GM13977 (cell line): ENCODE measurements around the gene EIF4G3.

ENCODE experiments used
- DNase-seq: peaks from one replicate; pipeline ENCODE4 v3.0.0; 2012; ENCODE audit warnings: low spot score
- CTCF ChIP-seq: IDR thresholded peaks from 2 replicates; pipeline ENCODE4 v1.5.1; 2012; ENCODE audit warnings: mild to moderate bottlenecking, control low read depth; ENCODE audit not compliant: insufficient read depth; ENCODE audit errors: extremely low read depth, missing control alignments
- in situ Hi-C: fragments of 300-500 bp; cut with MboI; formaldehyde crosslinking; loops from one replicate; pipeline ENCODE4 v1.12.0; 2022; ENCODE audit warnings: low sequenced_read_pairs, low pct_unique_long_range_greater_than_20kb, mixed read lengths, inconsistent platforms; ENCODE audit not compliant: unreplicated experiment

Gene EIF4G3

DNA sequence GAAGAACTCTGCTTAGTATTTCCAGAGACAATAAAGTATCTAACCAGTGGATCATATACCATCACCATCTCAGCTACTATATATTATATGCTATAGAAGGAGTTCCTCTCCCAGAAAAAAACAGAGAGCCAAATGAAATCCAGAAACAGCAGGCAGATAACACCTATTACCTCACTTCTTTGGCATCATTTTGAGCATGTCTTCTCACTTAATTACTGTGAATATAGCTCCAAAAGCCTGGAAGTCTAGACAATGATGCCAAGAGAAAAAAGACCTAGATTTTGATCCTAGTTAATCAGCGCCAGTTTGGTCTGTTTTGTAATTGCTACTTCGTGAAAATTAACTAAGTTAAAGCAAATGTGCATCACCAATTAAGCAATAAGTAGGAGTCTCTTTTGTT, 131.3 kb downstream of the EIF4G3 start:
- no peak for DNase-seq
- in situ Hi-C loops, result no loop called here
- TF ChIP-seq CTCF, result no peak

DNA sequence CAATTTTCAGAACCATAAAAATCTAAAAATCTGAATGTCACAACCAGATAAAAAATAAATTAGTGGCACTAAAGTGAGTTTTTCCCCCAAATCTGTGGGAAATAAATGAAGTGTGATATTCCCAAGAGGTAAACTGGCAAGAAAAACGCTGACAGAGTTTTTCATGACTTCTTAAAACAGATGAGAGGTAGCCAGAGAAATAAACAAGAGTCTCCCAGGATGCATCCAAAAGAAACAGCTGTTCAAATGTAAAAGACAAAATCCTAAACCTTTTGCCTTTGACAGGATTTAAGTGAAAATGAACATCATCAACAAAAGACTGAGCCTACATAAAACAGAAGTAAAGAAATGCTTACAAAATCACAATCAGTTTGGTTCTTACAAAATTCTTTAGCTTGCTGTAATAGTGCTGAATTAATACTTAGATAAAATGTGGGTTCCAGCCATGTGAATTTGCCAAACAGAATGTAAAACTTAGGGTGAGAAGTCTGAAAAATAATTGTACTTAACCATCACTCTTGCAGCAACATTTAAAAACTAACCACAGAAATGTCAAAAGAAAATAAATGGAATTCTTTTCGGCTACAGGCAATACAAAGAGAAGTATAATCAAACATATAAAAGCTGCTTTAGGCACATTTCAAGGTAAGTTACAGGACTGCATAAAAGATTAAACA, 133.6 kb downstream of the EIF4G3 start:
- DNase-seq, result no peak
- in situ Hi-C loops, result no loop called here

GRCh38 chr1:21041541-21041940, 135.2 kb downstream of the EIF4G3 start:
- no peak for TF ChIP-seq CTCF
- no peak for DNase-seq
- in situ Hi-C loops, result no loop called here

More for the DNA sequence above, 133.6 kb downstream of the EIF4G3 start:
- no peak for TF ChIP-seq CTCF

DNA sequence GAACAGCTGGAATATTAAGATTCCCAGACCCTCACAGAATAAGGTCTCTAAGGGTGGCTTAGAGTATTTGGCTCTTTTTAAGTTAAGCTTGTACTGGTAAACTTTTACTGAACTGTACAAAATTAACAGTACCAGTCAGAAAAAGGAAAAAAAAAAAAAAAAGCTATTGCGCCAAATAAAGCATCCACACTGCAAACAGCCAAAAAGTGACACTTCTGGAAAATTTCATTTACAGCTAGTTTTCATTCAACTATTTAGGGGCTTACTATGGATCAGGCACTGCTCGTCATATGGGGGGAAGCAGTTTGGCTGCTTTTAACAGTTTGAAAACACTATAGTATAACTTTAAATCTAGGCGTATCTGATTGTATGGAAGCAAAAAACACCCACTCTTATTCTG, 139.6 kb downstream of the EIF4G3 start:
- DNase-seq, result no peak
- in situ Hi-C loops, result no loop called here
- no peak for TF ChIP-seq CTCF

DNA sequence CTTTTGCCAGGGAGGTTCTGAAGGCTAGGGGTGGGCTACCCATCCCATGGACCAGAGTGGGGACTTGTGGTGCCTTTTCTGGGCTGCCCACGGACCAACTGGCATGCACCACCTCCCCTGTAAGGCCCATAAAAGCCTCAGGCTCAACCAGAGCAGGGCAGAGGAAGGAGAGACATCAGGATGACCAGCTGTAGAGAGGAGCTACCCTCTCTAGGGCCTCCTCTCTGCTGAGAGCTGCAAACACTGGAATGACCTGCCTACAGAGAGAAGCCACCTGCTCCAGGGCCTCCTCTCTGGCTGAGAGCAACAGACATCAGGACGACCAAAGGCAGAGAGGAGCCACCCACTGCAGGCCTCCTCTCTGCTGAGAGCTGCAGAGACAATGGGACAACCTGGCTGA, 140.9 kb downstream of the EIF4G3 start:
- in situ Hi-C loops, result no loop called here
- no peak for DNase-seq
- no peak for TF ChIP-seq CTCF

DNA sequence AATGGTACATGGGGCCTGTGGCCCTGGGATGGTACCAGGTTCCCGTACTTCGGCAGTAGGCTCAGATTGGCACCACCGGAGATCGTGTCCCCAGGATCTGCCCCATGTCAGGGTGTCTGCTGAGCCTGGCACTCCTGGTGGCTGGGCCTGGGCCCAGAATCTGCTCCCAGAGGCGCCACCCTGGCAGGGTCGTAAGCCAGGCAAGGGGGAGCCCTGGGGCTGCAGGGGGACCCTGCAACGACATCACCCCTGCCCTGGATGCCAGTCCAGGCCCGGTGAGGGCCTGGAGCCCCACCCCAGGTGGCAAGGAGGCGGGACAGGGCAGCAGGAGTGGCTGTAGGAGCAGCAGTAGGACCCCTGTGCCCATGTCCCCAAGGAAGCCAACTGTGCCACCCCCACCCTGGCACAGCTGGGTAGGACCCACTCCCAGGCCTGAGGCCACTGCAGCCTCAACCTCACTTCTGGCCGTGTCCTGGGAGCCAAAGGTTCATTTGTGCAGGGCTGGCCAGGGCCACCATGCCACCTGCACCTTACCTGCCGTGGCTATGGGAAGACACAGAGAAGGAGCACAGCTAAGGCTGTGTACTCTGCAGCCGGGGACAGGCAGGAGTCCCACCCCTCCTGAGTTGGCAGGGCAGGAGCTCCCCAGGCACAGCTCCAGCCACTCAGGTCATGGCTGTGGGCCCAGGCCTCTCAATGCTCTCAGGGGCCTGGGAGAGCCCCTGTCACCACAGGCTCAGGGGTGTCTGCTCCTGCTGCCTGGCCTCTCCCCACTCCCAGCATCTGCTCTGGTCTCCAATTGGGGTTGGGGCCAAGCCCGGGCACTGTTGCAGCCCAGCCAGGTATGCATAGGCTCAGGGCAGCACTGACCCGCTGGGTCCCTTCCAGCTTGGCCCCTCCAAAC, 141.7 kb downstream of the EIF4G3 start:
- in situ Hi-C loops, result no loop called here
- DNase-seq, result no peak
- no peak for TF ChIP-seq CTCF
